ENCODE measurements around the gene FKBP4. TPM values are rescaled to one million over a fixed set of nuclear protein-coding genes. Genes with fewer than 3 reads are reported as not detected.
"Not testable (repeated sequence)": the region's sequence is repeated elsewhere in the genome, so short reads cannot be mapped to it uniquely, and the experiment has no call there.

FKBP4 gene, protein sequence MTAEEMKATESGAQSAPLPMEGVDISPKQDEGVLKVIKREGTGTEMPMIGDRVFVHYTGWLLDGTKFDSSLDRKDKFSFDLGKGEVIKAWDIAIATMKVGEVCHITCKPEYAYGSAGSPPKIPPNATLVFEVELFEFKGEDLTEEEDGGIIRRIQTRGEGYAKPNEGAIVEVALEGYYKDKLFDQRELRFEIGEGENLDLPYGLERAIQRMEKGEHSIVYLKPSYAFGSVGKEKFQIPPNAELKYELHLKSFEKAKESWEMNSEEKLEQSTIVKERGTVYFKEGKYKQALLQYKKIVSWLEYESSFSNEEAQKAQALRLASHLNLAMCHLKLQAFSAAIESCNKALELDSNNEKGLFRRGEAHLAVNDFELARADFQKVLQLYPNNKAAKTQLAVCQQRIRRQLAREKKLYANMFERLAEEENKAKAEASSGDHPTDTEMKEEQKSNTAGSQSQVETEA
- 100 to 1,000 TPM; 196 to 198 TPM for total RNA-seq

DNA sequence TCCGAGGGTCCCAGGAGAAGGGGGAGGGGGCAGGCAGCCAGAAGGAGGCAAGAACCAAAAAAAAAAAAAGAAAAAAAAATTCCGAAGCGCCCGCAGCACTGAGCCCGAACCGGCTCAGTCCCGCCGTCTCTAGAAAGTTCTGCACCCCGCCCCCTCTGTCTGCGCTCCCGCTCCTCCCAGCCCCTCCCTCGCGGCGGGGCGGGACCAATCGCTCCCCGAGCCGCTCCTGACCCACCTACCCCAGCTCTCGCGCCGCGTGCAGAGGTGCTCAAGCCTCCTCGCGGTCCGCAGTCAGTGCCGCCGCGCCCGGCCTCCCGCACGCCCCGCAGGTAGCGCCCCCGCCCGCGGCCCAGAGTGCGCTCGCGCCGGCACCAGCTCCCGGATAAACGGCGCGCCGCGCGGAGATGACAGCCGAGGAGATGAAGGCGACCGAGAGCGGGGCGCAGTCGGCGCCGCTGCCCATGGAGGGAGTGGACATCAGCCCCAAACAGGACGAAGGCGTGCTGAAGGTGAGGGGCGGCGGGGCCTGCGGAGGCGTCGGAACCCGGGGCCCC is at the start of gene FKBP4:
TSS of gene FKBP4 (plus strand) at position 235 of the 554 bp plus-strand sequence. CDS start at position 405, 170 bp downstream.
- CTCF ChIA-PET: interaction anchor here (0.6 to 3.4 kb wide), 4 partner anchors 11 to 112 kb away, joined by 4 to 17 read pairs (median 6); no protein-coding TSS in a partner anchor

DNA sequence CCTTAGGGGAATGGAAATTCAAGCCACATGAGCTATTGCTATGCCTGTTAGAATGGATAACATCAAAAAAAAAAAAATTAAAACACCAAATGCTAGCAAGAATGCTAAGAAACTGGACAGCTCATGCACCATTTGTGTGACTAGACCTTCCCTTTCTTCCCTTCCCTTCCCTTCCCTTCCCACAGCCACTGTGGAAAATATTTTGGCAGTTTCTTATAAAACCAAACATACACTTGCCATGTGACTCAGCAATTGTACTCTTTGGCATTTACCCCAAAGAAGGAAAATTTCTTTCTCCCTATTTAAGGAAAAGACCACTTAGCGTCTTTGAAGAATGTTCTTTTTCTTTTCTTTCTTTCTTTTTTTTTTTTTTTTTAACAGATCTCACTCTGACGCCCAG is 49.1 kb upstream of the FKBP4 start:
- ChIA-PET POLR2A (no interaction called here), CTCF (no interaction called here)

More for the DNA sequence above, at the start of gene FKBP4:
- POLR2A ChIA-PET: interaction anchor here (1.2 to 1.9 kb wide), 4 partner anchors 11 to 103 kb away, joined by 4 to 7 read pairs (median 4); partner anchors contain the start of genes FOXM1, ITFG2 and RHNO1

DNA sequence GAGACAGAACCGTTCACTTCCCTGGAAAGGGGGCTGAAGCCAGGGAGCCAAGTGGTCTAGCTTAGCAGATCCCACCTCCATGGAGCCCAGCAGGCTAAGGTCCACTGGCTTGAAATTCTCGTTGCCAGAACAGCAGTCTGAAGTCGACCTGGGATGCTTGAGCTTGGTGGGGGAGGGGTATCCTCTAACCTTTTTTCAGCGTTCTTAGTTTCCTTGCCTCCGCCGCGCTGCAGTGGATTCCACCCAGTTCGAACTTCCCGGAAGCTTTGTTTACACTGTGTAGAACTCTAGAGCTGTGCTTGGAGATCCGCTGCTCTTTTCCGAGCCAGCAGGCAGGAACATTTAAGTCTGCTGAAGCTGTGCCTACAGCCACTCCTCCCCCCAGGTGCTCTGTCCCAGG is 45.2 kb upstream of the FKBP4 start:
- ChIA-PET POLR2A (no interaction called here), CTCF (no interaction called here)

DNA sequence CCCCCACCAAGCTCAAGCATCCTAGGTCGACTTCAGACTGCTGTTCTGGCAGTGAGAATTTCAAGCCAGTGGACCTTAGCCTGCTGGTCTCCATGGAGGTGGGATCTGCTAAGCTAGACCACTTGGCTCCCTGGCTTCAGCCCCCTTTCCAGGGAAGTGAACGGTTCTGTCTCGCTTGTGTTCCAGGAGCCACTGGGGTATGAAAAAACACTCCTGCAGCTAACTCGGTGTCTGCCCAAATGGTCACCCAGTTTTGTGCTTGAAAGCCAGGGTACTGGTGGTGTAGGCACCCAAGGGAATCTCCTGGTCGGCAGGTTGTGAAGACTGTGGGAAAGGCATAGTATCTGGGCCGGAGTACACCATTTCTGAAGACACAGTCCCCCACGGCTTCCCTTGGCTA is 44.6 kb upstream of the FKBP4 start:
- CTCF ChIA-PET: no interaction called here
- POLR2A ChIA-PET: no interaction called here

DNA sequence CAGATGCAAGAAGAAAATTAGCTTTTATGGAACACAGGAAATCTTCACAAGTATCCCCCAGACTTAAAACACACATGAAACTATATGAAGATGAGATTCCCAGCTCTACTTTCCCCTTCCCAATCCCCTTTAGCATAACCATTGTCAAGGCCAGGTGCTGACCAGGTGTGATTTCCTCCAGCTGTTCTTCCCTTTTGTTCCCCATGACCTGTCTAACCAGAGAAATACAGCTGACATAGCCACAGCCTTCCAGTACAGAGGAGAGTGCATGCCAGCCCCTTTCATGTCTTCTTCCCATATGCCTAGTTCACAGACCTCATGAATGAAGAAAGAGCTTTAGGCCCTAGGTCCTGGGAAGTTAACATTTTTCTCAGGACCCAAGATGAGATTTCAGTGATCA is 43.5 kb upstream of the FKBP4 start:
- ChIA-PET CTCF (no interaction called here), POLR2A (interaction anchor here (0.6 kb wide), 1 partner anchor 39 kb away, joined by 4 read pairs; no protein-coding TSS in a partner anchor)

DNA sequence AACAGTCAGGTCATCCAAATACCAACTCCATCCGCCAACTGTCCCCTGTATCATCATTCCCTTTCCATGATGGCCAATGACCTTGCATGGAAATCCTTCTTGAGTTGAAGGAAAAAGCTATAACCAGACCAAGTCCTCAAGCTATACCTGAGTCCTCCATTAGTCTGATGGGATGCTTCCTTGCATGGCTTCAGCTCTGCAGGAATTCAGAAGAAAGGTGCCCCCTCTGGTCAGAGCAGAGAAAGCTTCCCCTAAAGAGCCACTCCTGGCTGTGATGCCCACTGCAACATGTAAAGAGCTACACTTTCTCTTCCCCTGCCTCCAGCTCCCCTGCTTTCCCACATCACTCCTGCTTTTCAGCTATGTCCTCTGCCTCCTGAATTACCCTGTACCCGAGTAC is 43.1 kb upstream of the FKBP4 start:
- CTCF ChIA-PET: no interaction called here
- POLR2A ChIA-PET: no interaction called here

DNA sequence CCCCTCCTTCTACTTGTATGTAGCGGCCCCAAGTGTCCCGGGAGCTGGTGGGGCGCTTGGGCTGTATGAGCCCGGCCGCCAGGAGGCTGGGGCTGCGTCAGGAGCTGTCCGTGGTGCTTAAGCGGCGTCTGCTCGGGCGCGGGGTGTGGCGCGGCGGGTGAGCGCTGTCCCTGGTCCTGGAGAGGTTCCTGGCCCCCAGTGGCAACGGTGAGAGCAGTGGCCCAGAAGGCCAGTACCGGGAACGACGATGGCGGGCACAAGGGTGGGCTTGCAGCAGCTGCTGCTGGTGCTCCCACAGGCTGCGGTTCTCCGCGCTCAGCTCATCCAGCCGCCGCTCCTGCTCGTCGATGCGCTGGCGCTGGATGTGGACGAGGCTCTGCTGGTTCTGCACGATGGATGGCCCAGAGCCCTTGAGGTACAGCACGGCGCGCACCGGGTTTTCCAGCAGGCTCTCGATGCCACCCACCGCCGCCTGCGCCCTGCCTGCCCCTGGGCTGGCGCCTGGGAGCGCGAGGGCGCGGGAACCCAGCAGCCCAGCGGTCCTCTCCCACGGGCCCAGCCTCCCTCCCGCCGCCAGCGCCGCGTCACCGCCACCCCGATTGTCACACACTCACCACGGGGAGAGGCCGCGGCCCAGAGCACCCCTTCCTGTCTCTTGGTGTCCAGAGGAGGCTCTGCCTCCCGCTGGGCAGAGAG is 41.9 kb upstream of the FKBP4 start:
- ChIA-PET POLR2A (no interaction called here), CTCF (no interaction called here)

DNA sequence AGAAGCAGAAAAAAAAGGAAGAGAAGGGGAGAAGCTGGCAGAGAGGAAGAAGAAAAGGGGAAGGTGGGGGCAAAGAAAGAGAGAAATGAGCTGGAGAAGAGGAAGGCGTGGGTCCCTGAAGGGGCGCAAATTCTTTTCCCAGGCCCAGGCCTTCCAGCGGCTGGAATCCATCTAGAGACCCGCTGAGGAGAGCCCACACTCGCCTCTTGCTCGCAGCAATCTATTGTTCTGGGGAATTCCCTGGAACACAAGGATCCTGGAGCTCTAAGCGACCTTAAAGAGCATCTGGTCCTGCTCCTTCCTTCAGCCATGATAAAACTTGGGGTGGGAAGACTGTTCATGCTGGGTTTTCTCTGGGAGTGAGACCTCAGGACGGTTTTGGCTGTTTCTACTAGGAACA is 41.2 kb upstream of the FKBP4 start:
- CTCF ChIA-PET: no interaction called here
- POLR2A ChIA-PET: no interaction called here

DNA sequence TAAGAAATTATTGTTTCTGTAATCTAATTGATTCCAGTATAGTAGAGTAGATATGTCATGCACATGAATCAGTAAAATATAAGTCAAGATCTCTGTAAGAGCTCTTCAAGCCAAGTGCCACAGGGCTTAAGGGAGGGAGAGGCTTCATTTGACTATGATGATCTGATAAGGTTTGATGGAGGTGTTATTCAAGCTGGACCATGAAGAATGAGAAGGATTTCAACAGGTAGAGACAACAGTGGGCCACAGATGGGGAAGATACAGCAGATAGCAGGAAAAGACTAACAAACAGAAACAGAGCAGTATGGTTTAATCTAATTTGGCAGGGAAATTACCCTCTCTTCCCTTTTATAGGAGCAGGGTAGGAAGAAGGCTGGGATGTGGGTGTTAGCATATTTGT is 40.6 kb upstream of the FKBP4 start:
- ChIA-PET POLR2A (no interaction called here), CTCF (no interaction called here)

DNA sequence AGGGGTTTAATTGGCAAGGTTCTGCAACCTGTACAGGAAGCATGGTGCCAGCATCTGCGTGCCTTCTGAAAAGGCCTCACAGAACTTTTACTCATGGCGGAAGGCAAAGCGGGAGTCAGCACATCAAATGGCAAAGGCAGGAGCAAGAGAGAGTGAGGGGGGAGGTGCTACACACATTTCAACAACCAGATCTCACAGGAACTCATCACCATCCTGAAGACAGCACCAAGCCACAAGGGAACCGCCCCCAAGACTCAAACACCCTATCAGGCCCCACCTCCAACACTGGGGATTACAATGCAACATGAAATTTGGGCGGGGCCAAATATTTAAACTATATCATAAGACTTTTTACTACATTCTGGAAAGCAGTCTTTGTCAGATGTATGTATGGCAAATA is 38.0 kb upstream of the FKBP4 start:
- CTCF ChIA-PET: no interaction called here

DNA sequence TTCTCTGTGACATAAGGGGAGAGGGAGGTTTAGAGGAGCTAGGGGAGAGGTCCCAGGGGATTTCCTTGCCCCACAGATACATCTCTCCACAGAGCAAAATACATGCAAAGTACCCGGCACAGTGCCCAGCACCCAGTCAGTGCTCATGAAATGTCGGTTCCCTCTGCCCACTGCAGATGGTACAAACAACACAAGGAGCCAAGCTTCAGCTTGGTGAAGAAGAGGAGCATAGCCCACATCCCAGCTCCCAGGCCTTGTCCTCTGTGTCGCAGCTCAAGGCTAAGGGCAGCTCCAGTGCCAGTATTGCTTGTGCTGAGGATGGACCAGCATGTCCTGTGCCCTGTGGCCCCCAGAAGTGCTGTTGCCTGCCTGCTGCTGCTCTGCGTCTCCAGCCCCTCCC is 35.0 kb upstream of the FKBP4 start:
- POLR2A ChIA-PET: no interaction called here
- CTCF ChIA-PET: no interaction called here

More for the DNA sequence above, 38.0 kb upstream of the FKBP4 start:
- POLR2A ChIA-PET: no interaction called here

DNA sequence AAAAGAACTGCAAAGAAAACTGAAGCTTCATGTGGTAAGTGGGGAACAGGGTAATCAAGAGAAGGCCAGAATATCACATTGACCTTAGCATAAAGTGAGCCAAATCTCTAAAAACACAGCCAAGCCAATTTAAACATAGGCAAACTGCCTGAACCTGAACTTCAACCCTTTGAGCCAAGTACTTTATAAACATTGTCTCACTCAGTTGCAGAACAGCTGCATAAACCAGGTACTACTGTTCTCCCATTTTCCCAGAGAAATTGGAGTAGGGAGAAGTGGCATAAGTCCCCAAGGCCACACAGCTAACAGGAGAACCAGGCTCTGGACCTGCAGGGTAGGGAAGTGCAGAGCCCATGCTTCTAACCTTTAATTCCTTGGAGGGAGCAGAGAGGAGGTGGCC is 30.4 kb upstream of the FKBP4 start:
- POLR2A ChIA-PET: no interaction called here
- CTCF ChIA-PET: interaction anchor here (1.1 kb wide), 1 partner anchor 20 kb away, joined by 3 read pairs; no protein-coding TSS in a partner anchor

DNA sequence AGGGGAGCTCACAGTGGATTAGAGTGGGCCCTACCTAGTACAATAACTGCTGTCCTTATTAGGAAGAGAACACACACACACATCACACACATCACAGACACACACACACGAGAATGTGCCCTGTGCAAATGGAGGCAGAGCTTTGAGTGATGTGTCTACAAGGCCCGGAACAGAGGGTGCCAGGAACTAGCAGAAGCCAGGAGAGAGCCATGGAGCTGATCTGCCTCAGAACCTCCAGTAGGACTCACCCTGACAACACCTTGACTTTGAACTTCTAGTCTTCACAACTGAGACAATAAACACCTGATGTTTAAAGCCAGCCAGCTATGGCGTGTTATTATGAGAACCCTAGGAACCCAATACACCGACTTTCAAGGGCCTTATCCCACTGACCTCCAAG is 29.7 kb upstream of the FKBP4 start:
- ChIA-PET CTCF (interaction anchor here (1.1 kb wide), 1 partner anchor 19 kb away, joined by 3 read pairs; no protein-coding TSS in a partner anchor), POLR2A (no interaction called here)

DNA sequence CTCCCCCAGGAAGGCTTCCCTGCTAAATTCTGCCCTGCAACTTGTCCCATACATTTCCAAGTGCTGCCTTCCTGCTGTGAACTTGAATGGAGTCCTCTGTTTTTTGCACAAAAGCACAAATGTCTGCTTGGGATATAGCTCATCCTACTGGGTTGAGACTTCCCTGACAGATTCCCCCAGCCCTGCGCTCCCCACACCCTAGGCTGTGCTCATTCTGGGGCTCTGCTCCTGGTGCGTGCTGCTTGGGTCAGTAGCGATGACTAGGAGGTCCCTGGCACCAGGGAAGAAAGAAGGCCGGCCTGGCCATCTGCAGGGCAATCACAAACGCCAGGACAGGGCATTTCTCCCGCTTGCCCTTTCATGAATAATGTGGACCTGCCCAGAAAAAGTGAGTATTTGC is 29.2 kb upstream of the FKBP4 start:
- ChIA-PET POLR2A (no interaction called here), CTCF (interaction anchor here (1.1 kb wide), 1 partner anchor 19 kb away, joined by 3 read pairs; no protein-coding TSS in a partner anchor)

DNA sequence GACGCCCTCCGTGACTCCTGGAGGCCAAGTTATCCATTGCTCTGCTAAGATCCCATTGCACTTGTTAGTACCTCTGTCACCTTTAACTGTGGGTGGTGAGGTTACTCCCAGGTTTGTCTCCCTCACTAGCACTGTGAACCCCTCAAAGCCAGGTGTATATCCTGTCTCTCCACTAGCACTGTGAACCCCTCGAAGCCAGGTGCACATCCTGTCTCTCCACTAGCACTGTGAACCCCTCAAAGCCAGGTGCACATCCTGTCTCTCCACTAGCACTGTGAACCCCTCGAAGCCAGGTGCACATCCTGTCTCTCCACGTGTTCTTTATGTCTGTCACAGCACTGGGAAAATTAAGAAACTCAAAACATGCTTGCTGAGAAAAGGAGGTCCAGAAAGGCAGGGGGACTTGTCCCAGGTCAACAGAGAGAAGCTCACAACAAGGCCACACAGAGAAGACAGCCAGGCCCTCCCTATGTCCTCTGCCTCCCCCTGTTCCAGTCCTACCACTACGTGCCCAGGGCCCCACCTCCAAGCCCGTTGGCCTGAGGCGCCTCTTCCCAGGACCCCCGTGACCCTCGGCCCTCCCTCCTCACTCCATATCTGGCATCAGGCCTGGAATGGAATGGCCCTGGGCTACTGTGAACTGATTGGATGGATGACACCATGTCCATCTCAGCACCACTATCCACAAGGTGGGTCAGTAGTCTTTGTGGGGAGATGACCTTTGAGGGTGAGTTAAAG is 26.4 kb upstream of the FKBP4 start:
- POLR2A ChIA-PET: no interaction called here

DNA sequence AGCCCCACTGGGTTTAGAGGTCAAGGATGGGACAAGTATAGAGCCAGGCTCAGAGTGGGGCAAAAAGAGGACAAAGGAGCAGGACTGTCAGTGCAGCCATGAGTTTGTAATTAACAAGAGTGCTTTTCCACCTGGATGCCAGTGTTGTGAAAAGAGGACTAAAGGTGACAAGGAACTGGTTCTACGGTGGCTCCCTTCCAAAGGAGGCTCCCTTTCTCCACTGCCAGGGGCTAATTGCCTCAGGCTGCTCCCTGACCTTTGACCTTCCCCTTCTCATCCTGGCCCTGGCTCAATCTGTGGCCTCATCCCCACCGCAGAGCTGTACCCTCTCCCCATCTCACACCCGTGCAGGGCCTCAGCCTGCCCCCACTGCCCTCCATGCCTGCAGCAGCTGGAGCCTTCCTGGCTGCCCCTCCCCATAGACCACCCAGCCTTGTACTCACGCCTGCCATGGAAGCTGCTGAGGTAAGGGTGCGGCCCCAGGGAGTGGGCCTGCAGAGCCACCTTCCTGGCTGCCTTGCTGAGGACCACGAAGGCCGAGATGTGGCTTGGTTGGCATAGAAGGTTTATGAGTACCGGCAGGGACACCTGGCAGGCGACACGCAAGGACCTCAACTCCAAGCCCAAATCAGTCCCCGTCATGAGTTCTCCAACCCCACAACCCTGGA is 24.8 kb upstream of the FKBP4 start:
- ChIA-PET POLR2A (no interaction called here), CTCF (no interaction called here)

More for the DNA sequence above, 26.4 kb upstream of the FKBP4 start:
- CTCF ChIA-PET: no interaction called here

DNA sequence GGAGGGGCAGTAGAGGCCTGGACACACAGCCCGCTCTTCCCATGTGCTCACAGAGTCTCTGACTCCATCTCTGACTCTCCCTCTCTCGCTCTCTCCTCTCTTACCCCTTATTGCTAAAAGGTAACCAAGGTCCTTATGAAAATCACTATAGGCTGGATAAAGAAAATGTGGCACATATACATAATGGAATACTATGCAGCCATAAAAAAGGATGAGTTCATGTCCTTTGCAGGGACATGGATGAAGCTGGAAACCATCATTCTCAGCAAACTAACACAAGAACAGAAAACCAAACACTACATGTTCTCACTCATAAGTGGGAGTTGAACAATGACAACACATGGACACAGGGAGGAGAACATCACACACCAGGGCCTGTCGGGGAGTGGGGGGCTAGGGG is 24.2 kb upstream of the FKBP4 start:
- CTCF ChIA-PET, POLR2A ChIA-PET: not testable (repeated sequence)

DNA sequence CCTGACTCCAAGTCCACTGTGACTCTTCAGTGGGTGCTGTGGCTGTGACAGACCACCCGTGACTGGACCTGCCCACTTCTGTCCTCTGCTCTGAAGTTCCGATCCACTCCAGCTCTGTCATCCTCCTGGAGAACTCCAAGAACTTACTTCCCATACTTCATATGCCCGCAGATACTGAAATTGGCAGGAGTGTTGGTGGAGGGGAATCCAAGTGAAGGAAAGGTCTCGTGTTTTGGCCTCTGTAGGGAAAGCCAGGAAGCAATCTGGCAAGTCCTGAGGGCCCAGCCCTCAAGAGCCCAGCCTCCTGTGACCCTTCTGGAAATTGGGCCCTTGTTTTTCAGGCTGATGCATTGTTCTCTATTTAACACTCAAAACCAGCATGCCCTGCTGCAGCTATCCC is 22.4 kb upstream of the FKBP4 start:
- ChIA-PET CTCF (no interaction called here), POLR2A (no interaction called here)

DNA sequence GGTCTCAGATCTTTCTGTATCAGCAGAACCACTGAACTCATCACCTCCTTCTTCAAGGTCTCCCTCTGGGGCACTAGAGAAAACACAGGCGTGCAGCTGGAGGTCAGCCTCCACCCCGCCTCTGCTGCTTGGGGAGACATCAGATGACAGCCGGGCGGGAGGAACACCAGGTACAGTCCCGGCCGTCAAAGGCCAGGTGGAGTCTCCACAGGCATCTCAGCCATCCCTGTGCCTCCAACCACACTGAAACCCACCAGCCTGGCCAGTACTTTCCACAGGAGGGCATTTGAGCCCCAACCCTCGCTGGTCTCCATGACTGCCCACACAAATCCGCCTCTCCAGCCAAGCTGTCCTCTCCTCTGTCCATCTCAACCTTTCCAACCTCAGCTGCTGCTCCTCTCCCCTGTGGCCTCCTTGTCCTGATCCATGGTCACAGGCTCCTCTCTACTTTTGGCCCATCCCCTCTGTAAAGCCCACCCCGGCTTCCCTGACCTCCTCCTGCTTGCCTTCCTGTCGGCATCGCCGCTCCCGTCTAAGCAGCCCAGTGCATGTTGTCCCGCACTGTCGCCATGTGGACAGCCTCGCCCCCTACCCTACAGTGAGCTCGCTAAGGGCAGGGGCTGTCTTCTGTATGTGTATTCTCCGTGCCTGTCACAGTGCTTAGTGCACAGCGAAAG is 21.4 kb upstream of the FKBP4 start:
- POLR2A ChIA-PET: no interaction called here
- CTCF ChIA-PET: no interaction called here
